Transverse colon (tissue), 4 donors: ENCODE measurements around the gene MUSTN1.

ENCODE experiments used
- POLR2A ChIP-seq: fragments of 450-650 bp; IDR thresholded peaks from one replicate; pipeline ENCODE4 v1.6.1; 2016; ENCODE audit warnings: antibody characterized with exemption, mild to moderate bottlenecking, moderate library complexity
- POLR2AphosphoS5 ChIP-seq, 3 donors: sonication (generic); formaldehyde crosslinking; IDR thresholded peaks; one replicate each; pipeline ENCODE4 v1.6.1; 2016; ENCODE audit warnings: antibody characterized with exemption in 3 of 3
- TF ChIP-seq, protein P1 (sequence below), 5 experiments: fragments of 200-600 bp in 3 of 5; fragments of 450-650 bp in 2 of 5; sonication (generic) in 3 of 5; IDR thresholded peaks; 1 replicate in 2 of 5; 2 replicates in 3 of 5; pipeline ENCODE4 v1.5.1; 2016 to 2017; ENCODE audit warnings: antibody characterized with exemption in 5 of 5, inconsistent platforms in 3 of 5, mild to moderate bottlenecking in 2 of 5, moderate library complexity in 1 of 5

GRCh38 chr3:52865994-52866393, 31.2 kb upstream of the MUSTN1 start:
- TF ChIP-seq POLR2AphosphoS5 (IDR thresholded peaks at IDR 0.05) = no peak
- TF ChIP-seq, protein P1, sequence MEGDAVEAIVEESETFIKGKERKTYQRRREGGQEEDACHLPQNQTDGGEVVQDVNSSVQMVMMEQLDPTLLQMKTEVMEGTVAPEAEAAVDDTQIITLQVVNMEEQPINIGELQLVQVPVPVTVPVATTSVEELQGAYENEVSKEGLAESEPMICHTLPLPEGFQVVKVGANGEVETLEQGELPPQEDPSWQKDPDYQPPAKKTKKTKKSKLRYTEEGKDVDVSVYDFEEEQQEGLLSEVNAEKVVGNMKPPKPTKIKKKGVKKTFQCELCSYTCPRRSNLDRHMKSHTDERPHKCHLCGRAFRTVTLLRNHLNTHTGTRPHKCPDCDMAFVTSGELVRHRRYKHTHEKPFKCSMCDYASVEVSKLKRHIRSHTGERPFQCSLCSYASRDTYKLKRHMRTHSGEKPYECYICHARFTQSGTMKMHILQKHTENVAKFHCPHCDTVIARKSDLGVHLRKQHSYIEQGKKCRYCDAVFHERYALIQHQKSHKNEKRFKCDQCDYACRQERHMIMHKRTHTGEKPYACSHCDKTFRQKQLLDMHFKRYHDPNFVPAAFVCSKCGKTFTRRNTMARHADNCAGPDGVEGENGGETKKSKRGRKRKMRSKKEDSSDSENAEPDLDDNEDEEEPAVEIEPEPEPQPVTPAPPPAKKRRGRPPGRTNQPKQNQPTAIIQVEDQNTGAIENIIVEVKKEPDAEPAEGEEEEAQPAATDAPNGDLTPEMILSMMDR (IDR thresholded peaks at IDR 0.05) = no peak
- TF ChIP-seq POLR2A = no peak
